Activated CD4-positive, alpha-beta T cell treated with anti-CD3 and anti-CD28 coated beads for 1 hour (primary cell): Measurements from ENCODE around the gene ELP4.

Source experiments
- DNase-seq: peaks from one replicate; pipeline ENCODE4 v3.0.0-alpha.2; 2020

Gene ELP4

DNA sequence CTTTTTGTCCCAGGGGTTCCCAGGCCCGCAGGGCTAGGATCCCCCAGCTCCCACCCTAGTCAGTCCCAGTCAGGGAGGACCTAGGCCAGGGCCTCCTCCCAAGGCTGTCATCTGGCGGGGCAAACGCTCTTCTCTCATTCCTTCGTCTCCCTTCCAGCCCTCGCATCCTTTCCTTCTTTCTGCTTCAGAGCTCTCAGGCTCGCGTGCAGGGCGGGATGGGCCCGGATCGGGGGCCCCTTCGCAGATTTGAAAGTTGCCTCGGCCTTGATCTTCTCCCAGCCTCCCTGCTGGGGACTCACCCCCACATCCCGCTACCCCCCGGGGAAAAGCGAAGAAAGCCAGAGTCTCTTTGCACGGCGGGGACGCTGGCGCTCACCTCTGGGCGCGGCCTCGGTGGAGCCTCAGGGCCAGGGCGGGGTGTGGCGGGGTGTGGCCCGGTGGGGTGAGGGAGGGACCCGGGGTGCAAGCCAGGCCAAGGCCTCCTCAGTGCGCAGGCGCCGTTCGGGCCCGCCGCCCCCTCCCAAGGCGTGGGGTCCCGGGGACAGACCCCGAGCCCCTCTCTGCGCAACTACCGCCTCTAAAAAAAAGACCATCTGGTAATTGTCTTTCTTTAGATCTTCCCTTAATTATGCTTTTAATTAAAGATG is 316.4 kb downstream of the ELP4 start:
- no peak for DNase-seq

DNA sequence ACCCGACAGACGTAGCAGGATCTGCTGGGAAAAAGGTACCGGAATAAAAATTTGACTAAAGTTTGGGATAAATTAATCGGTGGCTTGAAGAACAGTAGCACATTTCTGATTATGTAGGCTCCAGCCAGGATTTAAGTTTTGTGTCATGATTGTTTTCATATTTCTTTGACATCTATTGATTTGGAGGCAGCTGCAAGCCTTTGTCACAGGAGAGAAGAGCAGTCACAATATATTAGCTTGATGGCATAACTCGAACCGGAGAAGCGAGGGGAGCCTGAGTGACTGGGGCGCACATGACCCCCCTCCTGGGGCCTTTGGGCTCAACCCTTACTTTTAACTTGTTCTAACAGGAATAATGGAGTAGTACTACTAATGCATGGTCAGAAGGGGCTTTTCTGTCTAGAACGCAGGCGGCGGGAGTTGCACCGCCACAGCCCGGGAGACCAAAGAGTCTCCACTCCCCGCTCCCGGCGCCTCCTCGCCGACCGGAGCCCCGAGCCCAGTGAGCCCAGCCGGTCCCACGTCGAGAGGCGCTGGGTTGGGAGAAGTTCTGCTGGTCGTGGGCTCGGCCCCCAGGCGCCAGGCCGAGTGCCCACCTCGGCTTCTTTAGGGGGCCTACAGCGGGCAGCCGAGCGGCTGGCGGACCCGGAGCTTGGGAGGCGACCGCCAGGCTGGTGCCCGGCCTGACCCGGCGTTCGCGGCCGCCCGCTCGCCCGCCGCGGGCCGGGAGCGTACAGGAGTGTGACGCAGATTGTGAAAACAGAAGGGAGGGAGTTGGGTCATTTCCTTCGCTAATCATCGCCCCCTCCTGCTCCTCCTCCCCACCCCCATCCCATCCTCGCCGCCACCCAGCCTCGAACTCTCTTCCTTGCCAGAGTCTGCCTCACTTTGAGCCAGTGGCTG is 317.2 kb downstream of the ELP4 start:
- DNase-seq = no peak

DNA sequence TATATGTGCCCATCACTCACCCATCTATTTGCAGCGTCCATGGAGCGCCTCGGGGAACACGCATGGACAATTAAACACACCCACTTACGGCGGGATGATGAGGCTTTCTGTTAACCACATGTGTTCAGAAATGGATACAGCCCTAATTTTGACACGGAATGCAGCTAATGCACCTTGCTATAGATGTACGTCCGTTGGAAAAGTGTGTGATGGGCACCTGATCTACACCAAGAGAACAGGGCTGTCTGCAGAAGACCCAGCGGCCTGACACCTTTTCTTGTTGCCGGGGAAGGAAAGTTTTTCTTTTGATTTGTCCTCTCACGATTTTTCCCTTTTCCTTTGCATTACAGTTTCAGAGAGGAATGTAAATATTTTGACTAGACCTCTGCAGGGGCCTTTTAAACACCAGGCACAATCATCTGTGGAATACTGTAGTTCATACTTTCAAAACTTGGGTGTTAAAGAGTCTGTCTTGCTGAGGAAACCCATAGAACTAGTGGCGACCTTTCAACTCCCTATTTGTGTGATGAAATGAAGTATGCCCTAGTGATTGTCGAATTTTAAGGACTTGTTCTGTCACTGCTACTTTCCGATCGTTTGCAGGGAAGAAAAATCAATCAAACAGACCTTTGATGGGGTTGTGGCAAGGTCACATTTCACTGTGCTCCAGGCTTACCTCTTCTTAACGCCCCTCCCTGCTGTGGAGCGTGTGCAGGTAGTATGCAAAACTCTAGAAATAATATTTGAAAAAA is 318.1 kb downstream of the ELP4 start:
- no peak for DNase-seq

DNA sequence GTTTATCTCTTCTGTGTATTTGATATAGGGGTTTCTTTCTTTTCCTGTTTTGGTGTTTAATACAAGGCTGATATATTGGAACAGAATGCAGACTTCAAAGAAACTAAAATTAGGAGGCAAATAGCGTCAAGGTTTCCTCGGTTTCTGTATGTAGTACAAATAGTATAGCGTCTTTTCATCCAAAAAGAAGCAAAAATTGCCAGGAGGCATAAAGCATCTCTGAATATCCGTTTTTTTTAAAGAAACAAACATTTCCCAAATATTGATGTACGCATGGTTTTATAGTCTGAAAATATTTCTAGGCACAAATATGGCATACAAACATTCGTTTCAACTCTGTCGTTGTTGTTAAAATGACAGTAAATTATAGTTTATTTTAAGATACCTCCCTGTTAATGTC is 318.6 kb downstream of the ELP4 start:
- no peak for DNase-seq

DNA sequence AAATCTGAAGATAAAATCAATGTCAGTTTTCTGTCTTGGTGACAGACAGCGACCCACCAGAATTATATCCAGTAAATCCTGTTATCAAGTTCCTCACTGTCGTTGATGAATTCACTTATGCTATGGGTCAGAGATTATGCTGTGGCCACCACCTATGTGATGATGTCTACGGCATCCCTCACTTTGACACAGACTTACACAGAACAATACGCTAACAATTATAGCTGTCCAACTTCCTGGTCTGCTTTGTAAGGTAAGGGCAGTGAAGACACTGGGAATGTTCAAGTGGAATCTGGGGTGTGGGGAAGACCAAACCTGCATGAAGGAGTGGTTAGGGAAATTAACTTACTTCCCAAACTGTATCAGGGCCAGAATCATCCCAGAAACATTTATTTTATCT is 320.8 kb downstream of the ELP4 start:
- DNase-seq = no peak

DNA sequence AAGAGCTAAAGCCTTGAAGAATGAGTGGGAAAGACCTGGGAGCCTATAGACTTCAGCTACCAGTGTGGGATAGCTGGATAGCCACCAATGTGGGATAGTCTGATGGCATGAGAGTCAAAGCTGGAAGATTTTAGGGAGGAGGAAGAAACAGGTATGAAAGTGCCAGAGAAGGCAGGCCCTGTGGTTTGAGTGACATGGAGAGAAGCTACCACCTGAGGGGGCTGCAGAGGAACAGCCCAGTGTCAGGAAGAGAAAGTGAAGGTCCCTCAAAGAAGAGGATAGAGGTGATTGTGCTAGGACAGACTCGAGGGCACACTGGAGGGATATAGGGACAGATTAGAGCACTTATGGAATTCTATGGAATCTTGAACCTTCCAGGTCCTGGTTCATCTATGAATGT is 324.7 kb downstream of the ELP4 start:
- DNase-seq = no peak
